SU-DHL-6 (cell line): Measurements from ENCODE around the gene CENPB.

Experiments
- H2AFZ ChIP-seq: fragments of 200-600 bp; sonication (generic); 2 replicates; pipeline ENCODE4 v1.6.1; 2014; ENCODE audit warnings: low read depth, mild to moderate bottlenecking, moderate library complexity, mixed read lengths, antibody characterized with exemption, low read length; ENCODE audit not compliant: severe bottlenecking
- H3F3A ChIP-seq: fragments of 200-600 bp; shearing (Covaris generic); 2 replicates; pipeline ENCODE4 v1.6.0; 2016; ENCODE audit warnings: antibody characterized with exemption, mild to moderate bottlenecking; ENCODE audit not compliant: insufficient read depth
- H3K27ac ChIP-seq: fragments of 200-600 bp; sonication (generic); 2 replicates; pipeline ENCODE4 v1.5.1; 2016; ENCODE audit warnings: low read depth, mild to moderate bottlenecking, low read length, moderate library complexity, mixed read lengths
- H3K27me3 ChIP-seq: fragments of 200-600 bp; sonication (generic), shearing (Covaris generic); 2 replicates; pipeline ENCODE4 v1.6.0; 2014; ENCODE audit warnings: mild to moderate bottlenecking, low read length
- H3K36me3 ChIP-seq: fragments of 200-600 bp; sonication (generic); 2 replicates; pipeline ENCODE4 v1.6.1; 2014; ENCODE audit warnings: mild to moderate bottlenecking, low read length, mixed read lengths
- H3K4me2 ChIP-seq: fragments of 300-600, 200-600 bp; shearing (Covaris generic), sonication (generic); 2 replicates; pipeline ENCODE4 v1.6.0; 2014; ENCODE audit warnings: low read length, low read depth, mild to moderate bottlenecking; ENCODE audit not compliant: poor library complexity, severe bottlenecking
- H3K4me3 ChIP-seq: fragments of 200-600 bp; sonication (generic); 2 replicates; pipeline ENCODE4 v1.5.1; 2014; ENCODE audit warnings: antibody characterized with exemption, low read length, mild to moderate bottlenecking, mixed read lengths; ENCODE audit not compliant: insufficient read depth, poor library complexity, severe bottlenecking
- H3K79me2 ChIP-seq: fragments of 200-600 bp; sonication (generic); 2 replicates; pipeline ENCODE4 v1.6.1; 2014; ENCODE audit warnings: mild to moderate bottlenecking, low read length, moderate library complexity; ENCODE audit not compliant: insufficient read depth
- H3K9ac ChIP-seq: fragments of 200-600 bp; sonication (generic); 2 replicates; pipeline ENCODE4 v1.7.0; 2014; ENCODE audit warnings: mild to moderate bottlenecking, low read length
- H3K9me2 ChIP-seq: fragments of 200-600 bp; sonication (generic); replicated peaks from 2 replicates; pipeline ENCODE4 v1.6.1; 2014; ENCODE audit warnings: low read length; ENCODE audit not compliant: insufficient read depth
- H3K9me3 ChIP-seq: fragments of 200-600 bp; sonication (generic); 2 replicates; pipeline ENCODE4 v1.6.1; 2014; ENCODE audit warnings: low read length, mixed read lengths; ENCODE audit not compliant: insufficient read depth
- H4K20me1 ChIP-seq: fragments of 200-600 bp; sonication (generic); 2 replicates; pipeline ENCODE4 v1.6.1; 2014; ENCODE audit warnings: low read depth, mild to moderate bottlenecking, antibody characterized with exemption, low read length, moderate library complexity, mixed read lengths
- EZH2phosphoT487 ChIP-seq: fragments of 200-600 bp; sonication (generic), shearing (Covaris generic); conservative IDR thresholded peaks from 2 replicates; pipeline ENCODE4 v1.6.1; 2018; ENCODE audit warnings: mild to moderate bottlenecking, antibody characterized with exemption, low read length, moderate library complexity, mixed read lengths
- TF ChIP-seq, protein P1 (sequence below): fragments of 200-600 bp; sonication (generic); IDR thresholded peaks from one replicate; pipeline ENCODE4 v1.5.1; 2017; ENCODE audit warnings: antibody characterized with exemption, mild to moderate bottlenecking, low read length, moderate library complexity; ENCODE audit not compliant: insufficient read depth, poor library complexity, severe bottlenecking

Gene CENPB

DNA sequence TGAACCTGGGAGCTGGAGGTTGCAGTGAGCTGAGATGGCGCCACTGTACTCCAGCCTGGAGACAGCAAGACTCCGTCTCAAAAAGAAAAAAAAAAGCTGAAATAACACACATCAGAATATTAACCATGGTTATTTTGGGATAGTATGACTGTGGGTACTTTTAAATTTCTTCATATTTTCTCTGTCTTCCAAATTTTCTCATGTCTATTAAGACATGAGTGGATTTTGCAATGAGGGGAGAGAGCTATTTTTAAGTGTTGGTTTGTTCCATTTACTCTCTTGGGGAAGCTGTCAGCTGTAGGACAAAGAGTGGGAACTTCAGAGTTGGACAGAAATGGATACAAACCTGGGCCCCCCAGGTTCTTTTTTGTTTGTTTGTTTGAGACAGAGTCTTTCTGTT lies 29.3 kb downstream of the CENPB start:
- Histone ChIP-seq H2AFZ (no peak overlapping the region), H3K4me3 (no peak overlapping the region), H3K36me3 (no peaks in the 10 kb centered on the region), H3K27me3 (no peaks in the 10 kb centered on the region), H4K20me1 (no peaks in the 10 kb centered on the region; the same call in 1 of the 2 replicates), H3K27ac (no peak overlapping the region), H3F3A (no peaks in the 10 kb centered on the region), H3K9ac (no peak overlapping the region), H3K4me2 (no peak overlapping the region), H3K9me2 (no peaks in the 10 kb centered on the region), H3K79me2 (peaks cover 18% of the 10 kb centered on the region), H3K9me3 (no peaks in the 10 kb centered on the region)
- TF ChIP-seq, protein P1, sequence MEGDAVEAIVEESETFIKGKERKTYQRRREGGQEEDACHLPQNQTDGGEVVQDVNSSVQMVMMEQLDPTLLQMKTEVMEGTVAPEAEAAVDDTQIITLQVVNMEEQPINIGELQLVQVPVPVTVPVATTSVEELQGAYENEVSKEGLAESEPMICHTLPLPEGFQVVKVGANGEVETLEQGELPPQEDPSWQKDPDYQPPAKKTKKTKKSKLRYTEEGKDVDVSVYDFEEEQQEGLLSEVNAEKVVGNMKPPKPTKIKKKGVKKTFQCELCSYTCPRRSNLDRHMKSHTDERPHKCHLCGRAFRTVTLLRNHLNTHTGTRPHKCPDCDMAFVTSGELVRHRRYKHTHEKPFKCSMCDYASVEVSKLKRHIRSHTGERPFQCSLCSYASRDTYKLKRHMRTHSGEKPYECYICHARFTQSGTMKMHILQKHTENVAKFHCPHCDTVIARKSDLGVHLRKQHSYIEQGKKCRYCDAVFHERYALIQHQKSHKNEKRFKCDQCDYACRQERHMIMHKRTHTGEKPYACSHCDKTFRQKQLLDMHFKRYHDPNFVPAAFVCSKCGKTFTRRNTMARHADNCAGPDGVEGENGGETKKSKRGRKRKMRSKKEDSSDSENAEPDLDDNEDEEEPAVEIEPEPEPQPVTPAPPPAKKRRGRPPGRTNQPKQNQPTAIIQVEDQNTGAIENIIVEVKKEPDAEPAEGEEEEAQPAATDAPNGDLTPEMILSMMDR, result no peak
- TF ChIP-seq EZH2phosphoT487, result no peak

DNA sequence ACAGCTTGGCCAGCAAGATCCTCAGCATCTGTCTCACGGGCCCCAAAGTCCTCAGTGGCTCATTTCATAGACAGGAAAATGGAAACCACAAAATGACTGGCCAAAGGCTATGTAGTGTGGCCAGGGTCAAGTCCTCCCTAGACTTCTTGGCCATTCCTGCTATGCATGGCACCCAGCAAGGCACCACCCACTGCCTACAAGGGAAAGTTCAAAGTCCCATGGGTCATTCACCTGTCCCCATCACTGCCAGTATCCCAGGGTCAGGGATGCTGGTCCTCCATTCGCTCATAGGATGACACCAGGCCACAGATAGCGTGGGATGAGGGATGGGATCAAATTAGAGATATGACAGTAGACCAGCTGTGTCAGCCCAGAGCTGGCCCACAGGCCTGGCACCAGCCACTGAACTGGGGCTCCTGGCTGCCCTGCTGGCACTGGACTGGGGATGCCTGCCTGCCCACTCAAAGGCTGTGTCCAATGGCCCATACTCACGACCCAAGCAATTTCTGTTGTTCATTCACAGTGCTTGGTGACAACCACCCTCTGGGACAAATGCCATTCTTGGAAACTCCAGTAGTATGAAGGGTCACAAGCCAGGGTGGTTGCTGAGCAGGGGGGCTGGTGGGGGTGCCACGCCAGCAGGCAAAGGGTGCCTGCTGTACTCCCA lies 30.6 kb downstream of the CENPB start:
- H3K9me3 ChIP-seq, result no peaks in the 10 kb centered on the region
- H3K4me2 ChIP-seq, result no peak overlapping the region
- no peaks in the 10 kb centered on the region; the same call in 1 of the 2 replicates for H4K20me1 ChIP-seq
- H3K4me3 ChIP-seq, result no peak overlapping the region
- no peaks in the 10 kb centered on the region for H3K27me3 ChIP-seq
- H3K9me2 ChIP-seq, result no peaks in the 10 kb centered on the region
- H3K27ac ChIP-seq, result no peak overlapping the region
- H3K36me3 ChIP-seq, result no peaks in the 10 kb centered on the region
- H3K9ac ChIP-seq, result no peak overlapping the region
- H2AFZ ChIP-seq, result no peak overlapping the region
- H3F3A ChIP-seq, result no peaks in the 10 kb centered on the region
- H3K79me2 ChIP-seq, result peaks cover 11% of the 10 kb centered on the region
- TF ChIP-seq, protein P1, result no peak

DNA sequence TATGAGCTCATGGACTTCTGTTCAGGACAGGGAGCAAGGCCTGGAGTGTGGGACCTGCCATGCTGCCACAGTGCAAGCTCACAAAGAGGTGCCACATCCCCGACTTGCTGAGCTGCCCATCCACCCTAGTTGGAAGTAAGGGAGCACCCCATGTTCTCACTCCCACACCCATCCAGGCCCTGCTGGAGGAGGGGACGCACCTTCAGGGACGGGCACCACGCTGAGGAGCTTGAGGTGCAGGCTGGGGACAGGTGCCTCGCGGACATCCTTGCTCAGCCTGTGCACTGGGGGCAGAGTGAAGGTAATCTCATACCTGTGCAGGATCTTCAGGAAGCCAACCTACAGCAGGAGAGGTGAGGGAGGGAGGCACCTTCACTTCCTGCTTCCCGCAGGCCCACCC lies 31.3 kb downstream of the CENPB start:
- no peaks in the 10 kb centered on the region for H3K9me2 ChIP-seq
- no peaks in the 10 kb centered on the region for H3K9me3 ChIP-seq
- H3K27ac ChIP-seq, result no peak overlapping the region
- no peak overlapping the region for H3K4me3 ChIP-seq
- H3K27me3 ChIP-seq, result no peaks in the 10 kb centered on the region
- H2AFZ ChIP-seq, result no peak overlapping the region
- H3K79me2 ChIP-seq, result peaks cover 4% of the 10 kb centered on the region; the same call in 1 of the 2 replicates
- no peaks in the 10 kb centered on the region for H3K36me3 ChIP-seq
- TF ChIP-seq, protein P1, result no peak
- no peak for TF ChIP-seq EZH2phosphoT487
- no peaks in the 10 kb centered on the region; the same call in 1 of the 2 replicates for H4K20me1 ChIP-seq
- H3K4me2 ChIP-seq, result no peak overlapping the region
- no peak overlapping the region for H3K9ac ChIP-seq
- no peaks in the 10 kb centered on the region for H3F3A ChIP-seq
